ENCODE results near the gene NKG7. TPM values are rescaled to one million over a fixed set of nuclear protein-coding genes. Genes with fewer than 3 reads are reported as not detected.

The NKG7 gene
- total and polyA plus RNA-seq, 2 of the 13 experiments (the other 11 are each of a cell fraction or from before 2014, with no cell fraction given), result 0.40 TPM; not detected in 1

DNA sequence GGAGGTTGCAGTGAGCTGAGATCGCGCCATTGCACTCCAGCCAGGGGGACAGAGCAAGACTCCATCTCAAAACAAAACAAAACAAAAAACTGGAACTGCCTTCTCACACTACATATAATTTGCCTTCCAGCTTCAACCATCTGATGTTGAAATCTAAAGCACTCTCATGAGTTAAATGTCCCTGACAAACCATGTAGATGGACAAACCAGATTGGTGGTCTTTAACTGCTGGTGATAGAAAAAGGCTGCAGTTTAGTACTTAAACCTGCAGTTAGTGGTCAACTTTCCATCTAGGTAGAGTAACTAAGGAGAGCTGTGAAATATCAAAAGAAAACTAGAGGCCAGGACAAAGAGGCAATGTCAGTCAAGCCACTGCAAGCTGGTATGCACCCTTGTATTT, 23.7 kb upstream of the NKG7 start (continued):
- TF ChIP-seq, protein P1, sequence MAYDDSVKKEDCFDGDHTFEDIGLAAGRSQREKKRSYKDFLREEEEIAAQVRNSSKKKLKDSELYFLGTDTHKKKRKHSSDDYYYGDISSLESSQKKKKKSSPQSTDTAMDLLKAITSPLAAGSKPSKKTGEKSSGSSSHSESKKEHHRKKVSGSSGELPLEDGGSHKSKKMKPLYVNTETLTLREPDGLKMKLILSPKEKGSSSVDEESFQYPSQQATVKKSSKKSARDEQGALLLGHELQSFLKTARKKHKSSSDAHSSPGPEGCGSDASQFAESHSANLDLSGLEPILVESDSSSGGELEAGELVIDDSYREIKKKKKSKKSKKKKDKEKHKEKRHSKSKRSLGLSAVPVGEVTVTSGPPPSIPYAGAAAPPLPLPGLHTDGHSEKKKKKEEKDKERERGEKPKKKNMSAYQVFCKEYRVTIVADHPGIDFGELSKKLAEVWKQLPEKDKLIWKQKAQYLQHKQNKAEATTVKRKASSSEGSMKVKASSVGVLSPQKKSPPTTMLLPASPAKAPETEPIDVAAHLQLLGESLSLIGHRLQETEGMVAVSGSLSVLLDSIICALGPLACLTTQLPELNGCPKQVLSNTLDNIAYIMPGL (CRISPR knock-in tag; IDR thresholded peaks at IDR 0.05; ENCODE audit: borderline replicate concordance in 1 of 2, low read depth in 1 of 2), result no peak

- no TSS peak for BruUV-seq (replicated peaks)
- peak; percentile 98 for ATAC-seq
- Histone ChIP-seq H4K20me1 (ENCODE audit: insufficient read depth, low read length) (no peaks in the 10 kb centered on the region), H3K36me3 (replicated peaks in 1 of 2; ENCODE audit: control insufficient read depth in 1 of 2, insufficient read depth in 2 of 2, low read length in 2 of 2) (no peaks in the 10 kb centered on the region), H3K79me2 (ENCODE audit: insufficient read depth, low read length) (no peaks in the 10 kb centered on the region), H3K27ac (ENCODE audit: extremely low read length, insufficient read depth, low read length) (peak overlapping the region; percentile 85), H3K4me1 (ENCODE audit: insufficient read depth, low read length) (peaks cover 48% of the 10 kb centered on the region), H3K27me3 (ENCODE audit: control insufficient read depth in 1 of 2, insufficient read depth in 2 of 2, low read length in 2 of 2) (no peaks in the 10 kb centered on the region), H3K9me3 (ENCODE audit: low read length) (no peaks in the 10 kb centered on the region), H3K9ac (ENCODE audit: insufficient read depth, low read depth, low read length) (peak overlapping the region; percentile 88), H3K4me3 (replicated peaks in 1 of 3; ENCODE audit: insufficient read depth in 1 of 3, low read depth in 2 of 3, low read length in 3 of 3) (peak overlapping the region; percentile 60 to 76 (median 66)), H2AFZ (ENCODE audit: low read length) (peak overlapping the region; percentile 70), H3K4me2 (ENCODE audit: low read depth, low read length) (peak overlapping the region; percentile 96)
- in situ Hi-C loops (cut with HindIII; ENCODE audit: extremely low pct_ligation_motif_present, low pct_unique_long_range_greater_than_20kb) (no loop called here), intact Hi-C loops (cut with micrococcal nuclease; ENCODE audit: unreplicated experiment) (no loop called here)
- peak; percentile 82 for FAIRE-seq
- 5% methylated on average over 28 of the region's 45 CpGs for WGBS (ENCODE audit: low lambda C conversion rate)
- CTCF ChIA-PET (ENCODE audit: low intra/inter-chr PET ratio, low total read pairs), result interaction anchor here (2.3 kb wide), 1 partner anchor 55 kb away, joined by 9 read pairs; no protein-coding TSS in a partner anchor
- POLR2A ChIA-PET, result interaction anchor here (0.9 to 3.3 kb wide), 11 partner anchors 9 to 55 kb away, joined by 3 to 29 read pairs (median 6); partner anchors contain the start of genes ETFB and VSIG10L
- peak; percentile 99 for DNase-seq (ENCODE audit: low spot score)
- TF ChIP-seq PBX2 (CRISPR knock-in tag; IDR thresholded peaks at IDR 0.05), result peak; percentile 91
- peak; percentile 59; the same call in 1 of the 2 replicates for TF ChIP-seq ZNF563 (CRISPR knock-in tag; IDR thresholded peaks at IDR 0.05)
- TF ChIP-seq, protein P2, sequence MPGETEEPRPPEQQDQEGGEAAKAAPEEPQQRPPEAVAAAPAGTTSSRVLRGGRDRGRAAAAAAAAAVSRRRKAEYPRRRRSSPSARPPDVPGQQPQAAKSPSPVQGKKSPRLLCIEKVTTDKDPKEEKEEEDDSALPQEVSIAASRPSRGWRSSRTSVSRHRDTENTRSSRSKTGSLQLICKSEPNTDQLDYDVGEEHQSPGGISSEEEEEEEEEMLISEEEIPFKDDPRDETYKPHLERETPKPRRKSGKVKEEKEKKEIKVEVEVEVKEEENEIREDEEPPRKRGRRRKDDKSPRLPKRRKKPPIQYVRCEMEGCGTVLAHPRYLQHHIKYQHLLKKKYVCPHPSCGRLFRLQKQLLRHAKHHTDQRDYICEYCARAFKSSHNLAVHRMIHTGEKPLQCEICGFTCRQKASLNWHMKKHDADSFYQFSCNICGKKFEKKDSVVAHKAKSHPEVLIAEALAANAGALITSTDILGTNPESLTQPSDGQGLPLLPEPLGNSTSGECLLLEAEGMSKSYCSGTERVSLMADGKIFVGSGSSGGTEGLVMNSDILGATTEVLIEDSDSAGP (CRISPR knock-in tag; IDR thresholded peaks at IDR 0.05; ENCODE audit: borderline replicate concordance), result peak; percentile 99
- TF ChIP-seq HINFP (CRISPR knock-in tag; IDR thresholded peaks at IDR 0.05; ENCODE audit: low read depth), result peak; percentile 31; the same call in 1 of the 2 replicates
- peak; percentile 88; the same call in 1 of the 2 replicates for TF ChIP-seq ZNF275 (CRISPR knock-in tag; IDR thresholded peaks at IDR 0.05; ENCODE audit: borderline replicate concordance)
- TF ChIP-seq KDM5B (CRISPR knock-in tag; IDR thresholded peaks at IDR 0.05; ENCODE audit: borderline replicate concordance), result peak; percentile 72; the same call in 1 of the 2 replicates
- peak; percentile 91; the same call in 2 of the 3 replicates for TF ChIP-seq MXI1 (IDR thresholded peaks at IDR 0.05; ENCODE audit: borderline replicate concordance, low read depth, low read length)
- TF ChIP-seq MXD4 (CRISPR knock-in tag; IDR thresholded peaks at IDR 0.05), result peak; percentile 65
- TF ChIP-seq REXO4 (CRISPR knock-in tag; IDR thresholded peaks at IDR 0.05; ENCODE audit: borderline replicate concordance), result 0 out of 2 replicates have a peak, but pooled peaks have one; percentile 75
- peak; percentile 67; the same call in 1 of the 2 replicates for TF ChIP-seq TGIF2 (CRISPR knock-in tag; IDR thresholded peaks at IDR 0.05)
- peak; percentile 93 for TF ChIP-seq SIN3A (IDR thresholded peaks at IDR 0.05; ENCODE audit: borderline replicate concordance, low read depth, low read length)
Observed at GRCh38 chr19:51394050-51394836, 21.8 kb upstream of the NKG7 start.

Measured in HepG2 (cell line).